Caki2 (cell line): ENCODE data around the gene CAMK2A. TPM values are rescaled to one million over a fixed set of nuclear protein-coding genes. Genes with fewer than 3 reads are reported as not detected.
"Not testable (repeated sequence)": the region's sequence is repeated elsewhere in the genome, so short reads cannot be mapped to it uniquely, and the experiment has no call there.

Source experiments
- DNase-seq: peaks from one replicate; pipeline ENCODE4 v3.0.0-alpha.2; 2015; ENCODE audit warnings: low read depth
- in situ Hi-C: cut with HindIII; loops from 2 replicates; pipeline ENCODE4 v1.10.0; 2016; ENCODE audit warnings: low sequenced_read_pairs, low pct_unique_long_range_greater_than_20kb, mixed read lengths
- total RNA-seq: library from RNA; depleted of rRNA; stranded (reverse); fragments of >200 nt; shearing (Covaris generic); gene quantifications from 2 replicates; pipeline ENCODE4 v1.2.3, GENCODE V29; 2014; ENCODE audit warnings: low replicate concordance

CAMK2A gene
- total RNA-seq, 1 experiment from 2014 or later: not detected

GRCh38 chr5:150248493-150248892 lies 41.1 kb downstream of the CAMK2A start:
- DNase-seq, in situ Hi-C loops: not testable (repeated sequence)

DNA sequence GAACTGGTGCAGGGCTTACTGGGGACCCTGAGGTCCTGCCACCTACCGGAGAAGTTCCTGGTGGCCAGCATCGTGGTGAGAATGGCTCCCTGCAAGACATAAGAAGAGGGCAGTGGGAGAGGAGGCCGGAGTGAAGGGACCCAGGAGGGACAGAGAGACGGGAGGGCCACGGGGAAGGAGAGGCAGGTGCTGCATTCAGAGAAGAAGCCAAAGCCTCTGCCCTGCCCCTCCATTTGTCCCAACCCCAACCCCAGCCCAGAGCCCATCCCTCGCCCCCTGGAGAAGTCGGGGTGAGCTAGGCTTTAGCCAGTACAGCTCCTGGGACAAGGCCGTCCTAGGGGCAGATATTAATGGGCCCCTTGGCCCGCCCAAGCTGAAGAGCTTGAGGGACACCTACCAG lies 41.8 kb downstream of the CAMK2A start:
- DNase-seq: no peak
- in situ Hi-C loops: no loop called here

DNA sequence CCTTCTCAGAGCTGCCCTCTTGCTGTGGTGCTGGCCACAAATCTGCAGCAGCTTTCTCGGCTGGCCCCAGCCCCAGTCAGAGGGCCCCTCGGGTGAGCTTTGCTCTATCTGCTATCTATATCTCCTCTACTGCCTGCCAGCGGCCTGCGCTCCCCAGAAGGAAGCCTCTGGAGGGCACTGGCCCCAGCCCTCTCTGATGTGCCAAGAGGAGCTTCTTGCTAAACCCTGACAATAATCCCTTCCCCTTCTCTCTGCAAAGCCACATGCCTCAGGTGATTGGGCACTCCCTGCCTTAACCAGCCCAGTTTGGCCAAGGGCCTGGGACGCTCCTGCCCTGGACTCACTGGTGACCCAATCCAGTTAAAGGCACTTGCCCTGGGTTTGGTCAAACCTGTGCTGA lies 42.7 kb downstream of the CAMK2A start:
- in situ Hi-C loops: no loop called here
- no peak for DNase-seq

DNA sequence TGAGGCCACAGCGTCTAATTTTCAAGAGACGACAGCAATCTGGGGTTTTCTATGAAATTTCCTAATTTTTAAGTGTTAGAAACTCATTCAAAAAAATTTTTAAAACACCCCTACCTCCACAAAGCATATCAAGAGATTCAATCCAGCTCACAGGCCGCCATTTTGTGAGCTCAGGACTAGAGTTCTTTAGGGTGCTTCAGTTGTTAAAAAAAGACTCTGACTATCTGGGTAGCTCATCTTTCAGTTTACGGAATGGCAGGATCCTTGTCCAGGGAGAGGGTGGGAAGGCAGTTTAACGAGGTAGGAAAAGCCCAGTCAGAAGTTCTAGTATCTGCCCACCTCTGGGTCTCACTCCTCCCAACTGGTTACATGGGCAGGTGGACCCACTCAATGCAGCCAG lies 43.1 kb downstream of the CAMK2A start:
- in situ Hi-C loops: no loop called here
- DNase-seq: no peak

DNA sequence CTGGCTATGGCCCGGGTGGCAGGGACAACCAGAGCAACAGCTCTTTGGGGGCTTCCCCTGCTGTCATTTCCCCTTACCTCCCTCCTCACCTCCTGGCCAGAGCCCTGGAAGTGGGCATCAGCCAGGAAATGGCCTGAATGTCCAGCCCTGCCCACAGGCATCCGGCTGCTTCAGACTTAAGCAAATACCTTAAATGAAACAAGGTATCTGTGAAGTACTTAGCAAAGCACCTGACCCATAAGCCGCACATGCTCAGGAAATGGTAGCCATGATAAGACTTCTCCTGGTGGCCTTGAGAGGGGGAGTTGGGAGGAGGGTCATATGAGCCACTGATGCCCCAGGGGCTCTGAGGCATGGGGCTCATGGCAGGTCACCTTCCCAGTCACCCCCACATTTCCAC lies 43.8 kb downstream of the CAMK2A start:
- in situ Hi-C loops: no loop called here
- DNase-seq: no peak

- no peak for DNase-seq
- in situ Hi-C loops: no loop called here
These were observed 44.3 kb downstream of the CAMK2A start for GRCh38 chr5:150245111-150245789.

DNA sequence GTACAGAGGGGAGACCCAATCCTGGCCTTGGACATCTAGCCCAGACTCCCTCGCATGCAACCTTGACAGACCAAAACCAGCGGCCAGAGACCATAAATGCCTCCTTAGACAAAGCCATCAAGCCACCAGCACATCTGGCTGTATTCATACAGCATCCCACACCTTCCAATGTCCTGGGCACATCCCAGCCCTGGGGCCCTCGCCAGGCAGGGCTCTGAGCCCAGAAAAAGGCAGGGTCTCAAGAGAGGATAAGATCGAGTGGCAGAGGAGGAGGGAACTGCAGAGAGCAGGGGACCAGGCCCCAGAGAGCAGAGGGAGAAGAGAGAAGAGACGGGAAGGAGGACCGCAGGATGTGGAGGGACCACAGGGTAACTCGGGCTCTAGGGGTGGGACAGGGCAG lies 45.4 kb downstream of the CAMK2A start:
- in situ Hi-C loops: no loop called here
- no peak for DNase-seq

GRCh38 chr5:150243590-150243989 lies 46.0 kb downstream of the CAMK2A start:
- in situ Hi-C loops: no loop called here
- DNase-seq: no peak

GRCh38 chr5:150242251-150242894 lies 47.2 kb downstream of the CAMK2A start:
- DNase-seq: no peak
- in situ Hi-C loops: no loop called here

DNA sequence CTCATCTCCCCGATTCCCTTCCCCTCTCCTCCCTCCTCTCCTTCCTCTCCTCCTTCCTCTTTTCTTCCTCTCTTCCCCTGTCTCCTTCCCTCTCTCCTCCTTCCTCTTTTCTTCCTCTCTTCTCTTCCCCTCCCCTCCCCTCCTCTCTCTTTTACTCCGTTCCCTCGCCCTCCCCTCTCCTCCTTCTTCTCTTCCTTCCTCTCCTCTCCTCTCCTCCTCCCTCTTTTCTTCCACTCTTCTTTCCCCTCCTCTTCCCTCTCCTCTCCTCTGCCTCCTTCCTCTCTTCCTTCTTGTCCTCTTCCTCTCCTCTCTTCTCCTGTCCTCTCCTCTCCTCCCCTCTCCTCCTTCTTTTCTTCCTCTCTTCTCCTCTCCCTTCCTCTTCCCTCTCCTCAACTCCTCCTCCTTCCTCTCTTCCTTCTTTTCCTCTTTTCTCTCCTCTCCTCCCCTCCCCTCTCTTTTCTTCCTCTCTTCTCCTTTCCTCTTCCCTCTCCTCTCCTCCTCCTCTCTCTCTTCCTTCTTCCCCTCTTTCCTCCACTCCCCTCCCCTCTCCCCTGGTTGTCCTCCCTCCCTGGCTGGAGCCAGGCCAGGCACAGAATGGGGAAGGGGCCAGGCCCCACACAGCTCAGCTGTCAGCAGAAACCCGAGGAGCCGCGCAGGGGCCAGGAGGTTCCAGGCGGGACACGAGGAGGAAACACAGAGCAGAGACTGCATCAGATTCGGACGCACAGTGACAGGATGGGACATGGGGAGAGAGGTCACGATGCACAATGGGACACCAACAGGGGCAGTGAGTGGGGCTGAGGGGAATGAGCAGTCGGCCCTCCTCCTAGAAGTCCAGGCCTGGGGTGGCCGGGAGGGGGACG lies 48.0 kb downstream of the CAMK2A start:
- in situ Hi-C loops: no loop called here
- DNase-seq: no peak

- in situ Hi-C loops: no loop called here
- DNase-seq: no peak
These were observed 49.8 kb downstream of the CAMK2A start for GRCh38 chr5:150239794-150240122.

- in situ Hi-C loops: no loop called here
These were observed 50.3 kb downstream of the CAMK2A start for GRCh38 chr5:150239099-150239793.

GRCh38 chr5:150238646-150239045 lies 50.9 kb downstream of the CAMK2A start:
- in situ Hi-C loops: no loop called here

More at GRCh38 chr5:150239099-150239793, 50.3 kb downstream of the CAMK2A start:
- DNase-seq: no peak

GRCh38 chr5:150236981-150237754 lies 52.4 kb downstream of the CAMK2A start:
- no peak for DNase-seq
- in situ Hi-C loops: no loop called here

More at GRCh38 chr5:150238646-150239045, 50.9 kb downstream of the CAMK2A start:
- DNase-seq: no peak

DNA sequence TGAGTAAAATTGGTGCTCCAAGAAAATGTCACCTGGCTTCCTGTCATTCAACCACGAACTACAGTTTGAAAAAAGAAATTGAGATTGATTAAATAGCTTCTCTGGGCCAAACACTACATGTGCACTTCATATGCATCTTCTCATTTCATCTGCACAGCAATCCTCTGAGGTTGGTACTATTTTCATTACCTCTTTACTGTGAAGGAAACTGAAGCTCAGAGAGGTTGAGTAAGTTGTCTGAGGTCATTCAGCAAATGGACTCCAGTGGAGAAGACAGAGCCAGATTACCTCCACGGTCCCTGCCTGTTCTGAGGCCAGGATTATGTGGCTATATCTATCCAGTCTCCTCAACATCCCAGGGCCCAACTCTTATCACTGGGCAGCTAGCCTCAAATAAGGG lies 53.3 kb downstream of the CAMK2A start:
- no peak for DNase-seq
- in situ Hi-C loops: no loop called here

DNA sequence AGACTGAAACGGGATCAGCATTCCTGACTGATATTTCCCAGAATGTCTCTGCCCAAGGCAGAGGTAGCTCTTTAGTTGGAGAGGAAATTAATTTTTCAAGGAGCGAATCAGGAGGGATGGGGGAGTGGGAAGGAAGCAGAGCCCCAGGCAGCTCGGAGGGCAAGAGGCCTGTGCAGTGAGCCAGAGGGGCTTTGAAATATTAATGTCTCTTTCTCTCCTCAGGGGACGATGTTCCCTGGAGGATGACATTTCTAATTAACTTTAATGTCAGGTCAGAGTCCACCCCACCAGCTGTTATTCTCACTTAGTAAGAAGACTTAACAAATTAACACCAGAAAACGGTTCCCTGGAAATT lies 54.1 kb downstream of the CAMK2A start:
- in situ Hi-C loops: no loop called here

GRCh38 chr5:150234576-150235499 lies 54.7 kb downstream of the CAMK2A start:
- no peak for DNase-seq
- in situ Hi-C loops: no loop called here

More for the DNA sequence above, 54.1 kb downstream of the CAMK2A start:
- no peak for DNase-seq
